Fibroblast of lung (primary cell): ENCODE measurements around the gene SRCAP.

ENCODE experiments used
- EZH2 ChIP-seq: IDR thresholded peaks from 2 replicates; pipeline ENCODE4 v1.5.1; 2012; ENCODE audit warnings: low read length, control low read depth, mild to moderate bottlenecking; ENCODE audit errors: missing control alignments
- TF ChIP-seq, protein P1 (sequence below), 2 donors: IDR thresholded peaks in 1 of 2; conservative IDR thresholded peaks in 1 of 2; 1 replicate in 1 of 2; 2 replicates in 1 of 2; pipeline ENCODE4 v1.5.1; 2011 to 2012; ENCODE audit warnings: low read length in 2 of 2, control low read depth in 1 of 2, inconsistent platforms in 1 of 2, low read depth in 1 of 2, mild to moderate bottlenecking in 1 of 2

GRCh38 chr16:30688701-30689100 lies 10.3 kb upstream of the SRCAP start:
- TF ChIP-seq, protein P1, sequence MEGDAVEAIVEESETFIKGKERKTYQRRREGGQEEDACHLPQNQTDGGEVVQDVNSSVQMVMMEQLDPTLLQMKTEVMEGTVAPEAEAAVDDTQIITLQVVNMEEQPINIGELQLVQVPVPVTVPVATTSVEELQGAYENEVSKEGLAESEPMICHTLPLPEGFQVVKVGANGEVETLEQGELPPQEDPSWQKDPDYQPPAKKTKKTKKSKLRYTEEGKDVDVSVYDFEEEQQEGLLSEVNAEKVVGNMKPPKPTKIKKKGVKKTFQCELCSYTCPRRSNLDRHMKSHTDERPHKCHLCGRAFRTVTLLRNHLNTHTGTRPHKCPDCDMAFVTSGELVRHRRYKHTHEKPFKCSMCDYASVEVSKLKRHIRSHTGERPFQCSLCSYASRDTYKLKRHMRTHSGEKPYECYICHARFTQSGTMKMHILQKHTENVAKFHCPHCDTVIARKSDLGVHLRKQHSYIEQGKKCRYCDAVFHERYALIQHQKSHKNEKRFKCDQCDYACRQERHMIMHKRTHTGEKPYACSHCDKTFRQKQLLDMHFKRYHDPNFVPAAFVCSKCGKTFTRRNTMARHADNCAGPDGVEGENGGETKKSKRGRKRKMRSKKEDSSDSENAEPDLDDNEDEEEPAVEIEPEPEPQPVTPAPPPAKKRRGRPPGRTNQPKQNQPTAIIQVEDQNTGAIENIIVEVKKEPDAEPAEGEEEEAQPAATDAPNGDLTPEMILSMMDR (conservative IDR thresholded peaks at IDR 0.05 in 1 of 2, IDR thresholded peaks at IDR 0.05 in 1 of 2; ENCODE audit: low read depth in 1 of 2, low read length in 2 of 2) = no peak
- no peak for TF ChIP-seq EZH2
